Measurements from ENCODE around the gene PGGHG.
"Not testable (repeated sequence)": the region's sequence is repeated elsewhere in the genome, so short reads cannot be mapped to it uniquely, and the experiment has no call there.

PGGHG gene

GRCh38 chr11:257766-258493 lies 31.0 kb upstream of the PGGHG start:
- Mint-ChIP-seq H3K27me3 (no peaks in the 10 kb centered on the region), H3K4me1 (no peaks in the 10 kb centered on the region), H3K36me3 (peaks cover 2% of the 10 kb centered on the region), H3K27ac (no peak overlapping the region), H3K4me3 (no peak overlapping the region), H3K9me3 (no peaks in the 10 kb centered on the region)

GRCh38 chr11:259413-259812 lies 29.5 kb upstream of the PGGHG start:
- H3K27me3 Mint-ChIP-seq = no peaks in the 10 kb centered on the region
- no peaks in the 10 kb centered on the region for H3K4me1 Mint-ChIP-seq
- no peak overlapping the region for H3K4me3 Mint-ChIP-seq
- no peaks in the 10 kb centered on the region for H3K9me3 Mint-ChIP-seq
- no peak overlapping the region for H3K27ac Mint-ChIP-seq
- no peaks in the 10 kb centered on the region for H3K36me3 Mint-ChIP-seq

- Mint-ChIP-seq H3K9me3 (no peaks in the 10 kb centered on the region), H3K27ac (no peak overlapping the region), H3K36me3 (no peaks in the 10 kb centered on the region), H3K4me3 (no peak overlapping the region), H3K4me1 (peaks cover 8% of the 10 kb centered on the region), H3K27me3 (no peaks in the 10 kb centered on the region)
Observed at GRCh38 chr11:261624-262023, 27.3 kb upstream of the PGGHG start.

GRCh38 chr11:266676-267439 lies 22.1 kb upstream of the PGGHG start:
- H3K36me3 Mint-ChIP-seq = no peaks in the 10 kb centered on the region
- no peaks in the 10 kb centered on the region for H3K27me3 Mint-ChIP-seq
- peaks cover 44% of the 10 kb centered on the region for H3K4me1 Mint-ChIP-seq
- peak overlapping the region; percentile 74 for H3K4me3 Mint-ChIP-seq
- peak overlapping the region; percentile 98 for H3K27ac Mint-ChIP-seq
- no peaks in the 10 kb centered on the region for H3K9me3 Mint-ChIP-seq

- H3K4me3 Mint-ChIP-seq = peak overlapping the region; percentile 93
- H3K36me3 Mint-ChIP-seq = no peaks in the 10 kb centered on the region
- peak overlapping the region; percentile 98 for H3K27ac Mint-ChIP-seq
Observed at GRCh38 chr11:267491-267994, 21.4 kb upstream of the PGGHG start.

GRCh38 chr11:268716-269145 lies 20.2 kb upstream of the PGGHG start:
- H3K4me1 Mint-ChIP-seq = peaks cover 44% of the 10 kb centered on the region
- not testable (repeated sequence) for H3K36me3 Mint-ChIP-seq, H3K27me3 Mint-ChIP-seq, H3K9me3 Mint-ChIP-seq
- H3K27ac Mint-ChIP-seq = peak overlapping the region; percentile 98
- peak overlapping the region; percentile 93 for H3K4me3 Mint-ChIP-seq

More at GRCh38 chr11:267491-267994, 21.4 kb upstream of the PGGHG start:
- peaks cover 44% of the 10 kb centered on the region for H3K4me1 Mint-ChIP-seq
- no peaks in the 10 kb centered on the region for H3K27me3 Mint-ChIP-seq
- no peaks in the 10 kb centered on the region for H3K9me3 Mint-ChIP-seq

GRCh38 chr11:269146-269890 lies 19.6 kb upstream of the PGGHG start:
- H3K9me3 Mint-ChIP-seq = no peaks in the 10 kb centered on the region
- no peaks in the 10 kb centered on the region for H3K27me3 Mint-ChIP-seq
- peak overlapping the region; percentile 98 for H3K27ac Mint-ChIP-seq
- H3K4me1 Mint-ChIP-seq = peaks cover 44% of the 10 kb centered on the region
- H3K4me3 Mint-ChIP-seq = peak overlapping the region; percentile 93
- H3K36me3 Mint-ChIP-seq = no peaks in the 10 kb centered on the region

- H3K4me1 Mint-ChIP-seq = peaks cover 39% of the 10 kb centered on the region
- H3K36me3 Mint-ChIP-seq = no peaks in the 10 kb centered on the region
- H3K27me3 Mint-ChIP-seq = no peaks in the 10 kb centered on the region
- no peaks in the 10 kb centered on the region for H3K9me3 Mint-ChIP-seq
- H3K4me3 Mint-ChIP-seq = no peak overlapping the region
- H3K27ac Mint-ChIP-seq = no peak overlapping the region
Observed at GRCh38 chr11:270451-271318, 18.2 kb upstream of the PGGHG start.

- H3K4me3 Mint-ChIP-seq = no peak overlapping the region
- no peak overlapping the region for H3K27ac Mint-ChIP-seq
- H3K36me3 Mint-ChIP-seq = no peaks in the 10 kb centered on the region
- H3K27me3 Mint-ChIP-seq = no peaks in the 10 kb centered on the region
- no peaks in the 10 kb centered on the region for H3K9me3 Mint-ChIP-seq
- H3K4me1 Mint-ChIP-seq = peaks cover 39% of the 10 kb centered on the region
Observed at GRCh38 chr11:271319-271715, 17.6 kb upstream of the PGGHG start.

GRCh38 chr11:272195-272930 lies 16.6 kb upstream of the PGGHG start:
- Mint-ChIP-seq H3K36me3 (no peaks in the 10 kb centered on the region), H3K27ac (peak overlapping the region; percentile 80), H3K9me3 (no peaks in the 10 kb centered on the region), H3K4me3 (no peak overlapping the region), H3K27me3 (no peaks in the 10 kb centered on the region), H3K4me1 (peaks cover 33% of the 10 kb centered on the region)

GRCh38 chr11:272931-273198 lies 16.1 kb upstream of the PGGHG start:
- Mint-ChIP-seq H3K4me1 (peaks cover 33% of the 10 kb centered on the region), H3K9me3 (no peaks in the 10 kb centered on the region), H3K36me3 (no peaks in the 10 kb centered on the region), H3K27me3 (no peaks in the 10 kb centered on the region), H3K4me3 (no peak overlapping the region), H3K27ac (no peak overlapping the region)

GRCh38 chr11:276219-276618 lies 12.7 kb upstream of the PGGHG start:
- peak overlapping the region; percentile 87 for H3K27ac Mint-ChIP-seq
- no peaks in the 10 kb centered on the region for H3K36me3 Mint-ChIP-seq
- no peak overlapping the region for H3K4me3 Mint-ChIP-seq
- peaks cover 21% of the 10 kb centered on the region for H3K4me1 Mint-ChIP-seq
- no peaks in the 10 kb centered on the region for H3K9me3 Mint-ChIP-seq
- H3K27me3 Mint-ChIP-seq = no peaks in the 10 kb centered on the region

GRCh38 chr11:278001-278951 lies 10.7 kb upstream of the PGGHG start, which contains the start of gene NLRP6:
TSS of gene NLRP6 (plus strand) at chr11:278407. CDS start at chr11:278570, 163 bp downstream.
- peaks cover 2% of the 10 kb centered on the region for H3K27me3 Mint-ChIP-seq
- peak within 1 kb of the TSS; percentile 76 for H3K27ac Mint-ChIP-seq
- H3K36me3 Mint-ChIP-seq = peaks cover 3% of the 10 kb centered on the region
- peak within 1 kb of the TSS; percentile 78 for H3K4me3 Mint-ChIP-seq
- H3K4me1 Mint-ChIP-seq = peaks cover 40% of the 10 kb centered on the region
- no peaks in the 10 kb centered on the region for H3K9me3 Mint-ChIP-seq
